GM18526 (cell line): Measurements from ENCODE around the gene CPS1.

Source experiments
- POLR2A ChIP-seq: IDR thresholded peaks from 3 replicates; pipeline ENCODE4 v1.6.1; 2011; ENCODE audit not compliant: insufficient read length; ENCODE audit errors: extremely low read depth

The CPS1 gene

GRCh38 chr2:210561475-210561874 lies 5.1 kb downstream of the CPS1 start:
- no peak for TF ChIP-seq POLR2A

- no peak for TF ChIP-seq POLR2A
Measured at GRCh38 chr2:210562091-210562490, 5.7 kb downstream of the CPS1 start.

- no peak for TF ChIP-seq POLR2A
Measured at GRCh38 chr2:210562502-210563080, 6.2 kb downstream of the CPS1 start.

GRCh38 chr2:210567279-210567678 lies 10.9 kb downstream of the CPS1 start:
- TF ChIP-seq POLR2A: no peak

- TF ChIP-seq POLR2A: no peak
Measured at GRCh38 chr2:210568108-210568507, 11.7 kb downstream of the CPS1 start.

GRCh38 chr2:210577263-210578071 lies 21.1 kb downstream of the CPS1 start:
- TF ChIP-seq POLR2A: no peak

- TF ChIP-seq POLR2A: no peak
Measured at GRCh38 chr2:210584834-210585233, 28.4 kb downstream of the CPS1 start.

- TF ChIP-seq POLR2A: no peak
Measured at GRCh38 chr2:210586381-210586780, 30.0 kb downstream of the CPS1 start.

GRCh38 chr2:210591663-210592062 lies 35.3 kb downstream of the CPS1 start:
- no peak for TF ChIP-seq POLR2A

- TF ChIP-seq POLR2A: no peak
Measured at GRCh38 chr2:210592726-210593125, 36.3 kb downstream of the CPS1 start.

- no peak for TF ChIP-seq POLR2A
Measured at GRCh38 chr2:210593166-210593565, 36.8 kb downstream of the CPS1 start.

GRCh38 chr2:210598219-210598618 lies 41.8 kb downstream of the CPS1 start:
- no peak for TF ChIP-seq POLR2A

- TF ChIP-seq POLR2A: no peak
Measured at GRCh38 chr2:210599476-210599875, 43.1 kb downstream of the CPS1 start.

GRCh38 chr2:210604666-210605065 lies 48.3 kb downstream of the CPS1 start:
- TF ChIP-seq POLR2A: no peak

- TF ChIP-seq POLR2A: no peak
Measured at GRCh38 chr2:210606001-210606400, 49.6 kb downstream of the CPS1 start.

- TF ChIP-seq POLR2A: no peak
Measured at GRCh38 chr2:210611466-210611865, 55.1 kb downstream of the CPS1 start.

GRCh38 chr2:210616074-210616473 lies 59.7 kb downstream of the CPS1 start:
- TF ChIP-seq POLR2A: no peak
